Gastroesophageal sphincter (tissue), 2 donors: ENCODE measurements around the gene OSR1.

Experiments
- POLR2A ChIP-seq, 2 donors: fragments of 450-650 bp; IDR thresholded peaks; one replicate each; pipeline ENCODE4 v1.6.1; 2017; ENCODE audit warnings: antibody characterized with exemption in 2 of 2, mild to moderate bottlenecking in 2 of 2, moderate library complexity in 1 of 2
- POLR2AphosphoS5 ChIP-seq: sonication (generic); formaldehyde crosslinking; IDR thresholded peaks from one replicate; pipeline ENCODE4 v1.6.1; 2017; ENCODE audit warnings: antibody characterized with exemption

- peak; percentile 24 for TF ChIP-seq POLR2AphosphoS5
- TF ChIP-seq POLR2A (IDR thresholded peaks at IDR 0.05), result no peak
Measured at GRCh38 chr2:19349911-19350677, 8.3 kb downstream of the OSR1 start.
